Gastrocnemius medialis (tissue), 4 donors: ENCODE measurements around the gene RPL9.

Experiments used
- POLR2A ChIP-seq, 2 donors: fragments of 450-650 bp; IDR thresholded peaks; one replicate each; pipeline ENCODE4 v1.6.1; 2017; ENCODE audit warnings: antibody characterized with exemption in 2 of 2, mild to moderate bottlenecking in 2 of 2, moderate library complexity in 2 of 2
- TF ChIP-seq, protein P1 (sequence below), 5 experiments: fragments of 450-650 bp in 3 of 5; fragments of 200-600 bp in 2 of 5; sonication (generic) in 2 of 5; IDR thresholded peaks in 4 of 5; conservative IDR thresholded peaks in 1 of 5; 1 replicate in 4 of 5; 2 replicates in 1 of 5; pipeline ENCODE4 v1.5.1; 2016 to 2019; ENCODE audit warnings: antibody characterized with exemption in 5 of 5, mild to moderate bottlenecking in 3 of 5, moderate library complexity in 3 of 5

DNA sequence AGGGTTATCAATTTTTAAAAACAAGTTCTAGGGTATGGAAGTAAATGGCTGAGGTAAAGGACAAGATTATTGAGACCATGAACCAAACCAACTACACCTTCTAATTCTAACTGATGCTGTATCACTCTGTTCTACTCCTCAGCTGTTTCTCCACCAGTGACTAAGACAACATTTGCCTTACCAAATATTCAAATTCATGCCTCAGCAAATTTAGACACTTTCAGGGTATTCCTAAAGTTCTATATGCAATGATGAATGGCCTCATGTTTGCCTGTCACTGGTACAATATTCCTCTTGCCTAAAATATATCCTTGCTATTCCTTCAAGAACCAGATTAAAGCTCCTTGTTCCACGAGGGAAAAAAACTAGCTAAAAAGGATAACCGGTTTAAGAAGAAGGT lies 5.0 kb downstream of the RPL9 start:
- TF ChIP-seq, protein P1, sequence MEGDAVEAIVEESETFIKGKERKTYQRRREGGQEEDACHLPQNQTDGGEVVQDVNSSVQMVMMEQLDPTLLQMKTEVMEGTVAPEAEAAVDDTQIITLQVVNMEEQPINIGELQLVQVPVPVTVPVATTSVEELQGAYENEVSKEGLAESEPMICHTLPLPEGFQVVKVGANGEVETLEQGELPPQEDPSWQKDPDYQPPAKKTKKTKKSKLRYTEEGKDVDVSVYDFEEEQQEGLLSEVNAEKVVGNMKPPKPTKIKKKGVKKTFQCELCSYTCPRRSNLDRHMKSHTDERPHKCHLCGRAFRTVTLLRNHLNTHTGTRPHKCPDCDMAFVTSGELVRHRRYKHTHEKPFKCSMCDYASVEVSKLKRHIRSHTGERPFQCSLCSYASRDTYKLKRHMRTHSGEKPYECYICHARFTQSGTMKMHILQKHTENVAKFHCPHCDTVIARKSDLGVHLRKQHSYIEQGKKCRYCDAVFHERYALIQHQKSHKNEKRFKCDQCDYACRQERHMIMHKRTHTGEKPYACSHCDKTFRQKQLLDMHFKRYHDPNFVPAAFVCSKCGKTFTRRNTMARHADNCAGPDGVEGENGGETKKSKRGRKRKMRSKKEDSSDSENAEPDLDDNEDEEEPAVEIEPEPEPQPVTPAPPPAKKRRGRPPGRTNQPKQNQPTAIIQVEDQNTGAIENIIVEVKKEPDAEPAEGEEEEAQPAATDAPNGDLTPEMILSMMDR (IDR thresholded peaks at IDR 0.05 in 4 of 5, conservative IDR thresholded peaks at IDR 0.05 in 1 of 5) = no peak
- TF ChIP-seq POLR2A (IDR thresholded peaks at IDR 0.05) = no peak
